ENCODE data around the gene TMEM184B. TPM values are rescaled to one million over a fixed set of nuclear protein-coding genes. Genes with fewer than 3 reads are reported as not detected.

The TMEM184B gene
- total RNA-seq = 10 to 100 TPM; 41.2 to 86.4 (median 48.6) TPM

DNA sequence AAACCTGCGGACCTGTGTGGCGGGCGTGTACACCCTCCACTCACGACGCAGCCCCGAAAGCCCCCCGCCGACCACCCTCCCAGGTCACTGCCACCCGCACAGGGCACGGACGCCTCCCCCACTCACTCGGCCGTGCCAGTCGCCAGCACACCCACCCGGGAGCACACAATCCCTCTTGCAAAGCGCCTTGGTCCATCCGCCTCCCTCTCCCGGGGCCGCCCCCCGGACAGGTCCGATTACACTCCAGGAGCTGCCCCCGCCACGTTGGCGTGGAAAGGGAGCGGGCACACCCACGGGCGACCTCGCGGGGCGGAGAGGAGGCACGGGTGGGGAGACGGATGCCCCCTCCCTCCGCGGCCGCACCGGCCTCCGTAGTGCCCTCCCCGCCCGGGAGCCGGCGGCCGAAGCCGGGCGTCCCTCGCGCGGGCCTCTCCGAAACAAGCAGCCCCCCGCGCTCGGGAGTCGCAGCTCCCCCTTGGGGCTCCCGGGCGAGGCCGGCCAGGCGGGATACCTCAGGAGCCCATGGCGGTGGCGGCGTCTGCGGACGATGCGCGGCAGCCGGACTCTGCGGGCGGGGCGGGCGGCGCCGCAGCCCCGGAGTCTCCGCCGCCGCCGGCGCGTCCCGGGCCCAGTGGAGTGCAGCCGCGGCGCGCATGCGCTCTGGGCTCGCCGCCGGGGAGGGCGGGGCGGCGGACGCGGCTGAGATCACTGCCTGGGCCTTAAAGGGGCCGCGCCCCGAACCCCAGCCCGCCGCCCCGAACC is at the start of gene TMEM184B:
Gene TMEM184B, minus strand, starts transcription at position 638 of the 762 bp plus-strand sequence. CDS start 25,049 bp downstream, outside the sequence.
- TF ChIP-seq, protein P1, sequence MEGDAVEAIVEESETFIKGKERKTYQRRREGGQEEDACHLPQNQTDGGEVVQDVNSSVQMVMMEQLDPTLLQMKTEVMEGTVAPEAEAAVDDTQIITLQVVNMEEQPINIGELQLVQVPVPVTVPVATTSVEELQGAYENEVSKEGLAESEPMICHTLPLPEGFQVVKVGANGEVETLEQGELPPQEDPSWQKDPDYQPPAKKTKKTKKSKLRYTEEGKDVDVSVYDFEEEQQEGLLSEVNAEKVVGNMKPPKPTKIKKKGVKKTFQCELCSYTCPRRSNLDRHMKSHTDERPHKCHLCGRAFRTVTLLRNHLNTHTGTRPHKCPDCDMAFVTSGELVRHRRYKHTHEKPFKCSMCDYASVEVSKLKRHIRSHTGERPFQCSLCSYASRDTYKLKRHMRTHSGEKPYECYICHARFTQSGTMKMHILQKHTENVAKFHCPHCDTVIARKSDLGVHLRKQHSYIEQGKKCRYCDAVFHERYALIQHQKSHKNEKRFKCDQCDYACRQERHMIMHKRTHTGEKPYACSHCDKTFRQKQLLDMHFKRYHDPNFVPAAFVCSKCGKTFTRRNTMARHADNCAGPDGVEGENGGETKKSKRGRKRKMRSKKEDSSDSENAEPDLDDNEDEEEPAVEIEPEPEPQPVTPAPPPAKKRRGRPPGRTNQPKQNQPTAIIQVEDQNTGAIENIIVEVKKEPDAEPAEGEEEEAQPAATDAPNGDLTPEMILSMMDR (IDR thresholded peaks at IDR 0.05) = no peak
- peak; percentile 84 for ATAC-seq (ENCODE audit: low FRiP score)
- peak; percentile 38 for DNase-seq (ENCODE audit: low spot score)

DNA sequence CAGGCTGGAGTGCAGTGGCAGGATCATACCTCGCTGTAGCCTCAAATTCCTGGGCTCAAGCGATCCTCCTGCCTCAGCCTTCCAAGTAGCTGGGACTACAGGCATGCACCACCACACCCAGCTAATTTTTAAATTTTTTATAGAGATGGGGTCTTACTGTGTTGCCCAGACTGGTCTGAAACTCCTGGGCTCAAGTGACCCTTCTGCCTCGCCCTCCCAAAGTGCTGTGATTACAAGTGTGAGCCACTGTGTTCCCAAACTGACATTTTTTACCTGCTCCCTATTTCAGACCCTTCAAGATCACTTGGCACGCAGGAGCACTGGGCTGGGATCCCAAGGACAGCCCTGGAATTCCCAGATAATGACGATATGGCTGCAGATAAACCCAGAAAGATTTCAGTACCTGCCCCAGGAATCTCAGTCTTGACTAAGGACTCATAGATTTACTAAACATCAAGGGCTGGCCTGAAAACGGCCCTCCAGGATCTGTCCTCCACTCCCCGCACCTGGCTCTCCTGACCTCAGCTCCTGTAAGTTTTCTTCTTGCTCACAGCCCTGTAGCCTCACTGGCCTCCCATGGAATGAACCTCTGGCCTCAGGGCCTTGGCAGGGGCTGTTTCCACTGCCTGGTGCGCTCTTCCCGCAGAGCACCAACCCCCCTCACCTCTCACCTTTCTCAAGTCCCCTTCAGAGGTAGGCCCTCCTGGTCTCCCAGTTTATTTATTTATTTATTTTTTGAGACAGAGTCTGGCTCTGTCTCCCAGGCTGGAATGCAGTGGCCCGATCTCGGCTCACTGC is 48.0 kb upstream of the TMEM184B start:
- TF ChIP-seq, protein P1 (IDR thresholded peaks at IDR 0.05) = no peak
- ATAC-seq (ENCODE audit: low FRiP score) = no peak

GRCh38 chr22:38318792-38319773 is 46.3 kb upstream of the TMEM184B start:
- ATAC-seq (ENCODE audit: low FRiP score) (no peak), DNase-seq (ENCODE audit: low spot score) (no peak)
- TF ChIP-seq, protein P1 (IDR thresholded peaks at IDR 0.05) = no peak

More for the DNA sequence above, 48.0 kb upstream of the TMEM184B start:
- no peak for DNase-seq (ENCODE audit: low spot score)

DNA sequence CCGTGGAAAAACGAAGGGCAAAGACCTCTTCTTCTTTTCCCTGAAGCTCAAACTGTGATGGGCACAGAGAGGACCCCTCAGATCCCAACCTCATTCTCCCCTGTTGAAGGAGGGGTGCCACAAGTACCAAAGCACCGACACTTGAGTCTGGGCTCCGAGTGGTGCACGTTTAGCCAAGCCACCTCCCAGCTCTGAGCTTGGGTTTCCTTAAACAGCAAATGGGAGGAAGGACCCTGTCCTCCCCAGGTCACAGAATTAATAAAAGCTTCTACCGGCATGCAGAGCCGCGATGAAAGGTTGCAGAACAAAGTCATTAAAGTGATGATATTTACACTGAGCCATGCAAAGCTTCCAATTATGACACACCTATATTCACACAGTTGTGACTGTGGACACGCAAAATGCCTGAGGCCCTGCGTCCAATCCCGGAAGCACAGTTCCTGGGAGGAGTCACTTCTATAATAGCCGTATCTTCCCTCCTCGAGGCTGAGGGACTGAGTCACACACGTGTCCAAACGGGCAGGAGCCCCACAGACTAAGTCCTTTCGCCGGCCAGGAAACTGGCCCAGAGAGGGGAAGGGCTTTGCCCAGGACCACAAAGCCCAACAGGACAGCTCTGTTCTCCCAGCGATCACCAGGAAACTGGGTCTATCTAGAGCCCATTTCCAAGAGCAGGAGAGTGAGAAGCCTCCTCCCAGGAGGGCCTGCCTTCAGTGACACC is 45.3 kb upstream of the TMEM184B start:
- ATAC-seq (ENCODE audit: low FRiP score) (peak; percentile 69), DNase-seq (ENCODE audit: low spot score) (peak; percentile 53)

DNA sequence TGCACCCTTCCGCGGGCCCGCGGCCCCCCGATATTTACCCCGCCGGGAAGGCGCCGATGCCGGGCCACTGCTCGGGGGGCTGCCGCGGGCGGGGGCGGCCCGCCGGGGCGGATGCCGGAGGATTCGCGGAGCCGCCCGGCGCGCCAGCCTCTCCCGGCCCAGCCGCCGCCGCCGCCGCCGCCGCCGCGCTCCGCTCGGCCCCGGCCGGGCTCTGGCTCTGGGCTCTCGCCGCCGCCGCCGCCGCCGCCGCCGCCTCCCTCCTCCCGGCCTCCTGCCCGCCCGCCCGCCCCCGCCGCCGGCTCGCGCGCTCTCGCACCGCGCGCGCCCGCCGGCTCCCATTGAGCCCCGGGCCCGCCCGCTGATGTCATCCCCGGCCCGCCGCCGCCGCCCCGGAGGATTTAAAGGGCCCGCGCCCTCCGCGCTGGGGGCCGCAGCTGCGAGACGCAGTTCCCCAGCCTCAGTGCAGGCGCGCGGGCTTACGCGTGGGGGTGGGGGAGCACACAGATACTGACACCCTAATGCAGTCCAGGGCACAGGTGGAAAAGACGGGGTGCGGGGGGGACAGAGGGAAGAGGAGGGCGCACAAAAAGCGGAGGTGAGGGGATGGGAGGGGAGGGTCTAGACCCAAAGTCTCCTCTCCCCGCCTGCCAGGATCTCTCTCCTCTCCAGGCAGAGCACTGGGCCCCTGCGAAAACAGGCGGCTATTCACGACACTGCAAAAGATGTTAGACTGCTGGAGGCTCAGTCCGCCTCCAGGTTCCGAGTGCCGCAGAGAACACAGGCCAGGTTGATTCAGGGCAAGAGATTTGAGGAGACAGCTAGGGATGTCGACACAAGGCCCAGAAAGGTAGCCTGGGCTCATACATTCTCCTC is 44.5 kb upstream of the TMEM184B start, which contains the start of gene CSNK1E:
Gene CSNK1E, minus strand, starts transcription at position 312 of the 873 bp plus-strand sequence. CDS start 3,276 bp downstream, outside the sequence.
- peak; percentile 57 for DNase-seq (ENCODE audit: low spot score)
- ATAC-seq (ENCODE audit: low FRiP score) = peak; percentile 56
- TF ChIP-seq, protein P1 (IDR thresholded peaks at IDR 0.05) = no peak

More for the DNA sequence above, 45.3 kb upstream of the TMEM184B start:
- TF ChIP-seq, protein P1 (IDR thresholded peaks at IDR 0.05) = no peak

All from omental fat pad (tissue), 4 donors.